NOMO-1 (cell line): ENCODE results near the gene GRHL1.

ENCODE experiments used
- DNase-seq, 2 experiments: peaks; one replicate each; lab custom pipeline; 2025; ENCODE audit not compliant: unreplicated experiment in 2 of 2; lab: John Stamatoyannopoulos, UW

GRHL1 gene

DNA sequence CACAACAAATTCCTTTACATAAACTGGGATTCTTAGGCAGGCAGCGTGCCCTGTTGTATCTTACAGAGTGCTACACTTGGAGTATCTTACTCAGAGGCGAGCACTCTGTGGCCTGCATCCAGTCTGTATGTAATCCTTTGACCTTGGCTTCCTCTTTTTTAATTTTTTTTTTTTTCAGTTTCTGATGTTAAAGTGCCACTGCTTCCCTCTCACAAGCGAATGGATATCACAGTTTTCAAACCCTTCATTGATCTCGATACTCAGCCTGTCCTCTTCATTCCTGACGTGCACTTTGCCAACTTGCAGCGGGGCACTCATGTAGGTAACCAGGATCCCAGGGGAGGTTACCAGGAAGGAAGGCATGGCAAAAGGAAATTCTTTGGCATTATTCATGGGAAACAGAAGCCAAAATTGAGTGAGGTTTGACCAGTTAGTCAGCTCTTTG, 40.4 kb downstream of the GRHL1 start:
- peak; percentile 57 to 82 for DNase-seq

- no peak for DNase-seq
These were observed 41.1 kb downstream of the GRHL1 start for GRCh38 chr2:9992427-9993187.

DNA sequence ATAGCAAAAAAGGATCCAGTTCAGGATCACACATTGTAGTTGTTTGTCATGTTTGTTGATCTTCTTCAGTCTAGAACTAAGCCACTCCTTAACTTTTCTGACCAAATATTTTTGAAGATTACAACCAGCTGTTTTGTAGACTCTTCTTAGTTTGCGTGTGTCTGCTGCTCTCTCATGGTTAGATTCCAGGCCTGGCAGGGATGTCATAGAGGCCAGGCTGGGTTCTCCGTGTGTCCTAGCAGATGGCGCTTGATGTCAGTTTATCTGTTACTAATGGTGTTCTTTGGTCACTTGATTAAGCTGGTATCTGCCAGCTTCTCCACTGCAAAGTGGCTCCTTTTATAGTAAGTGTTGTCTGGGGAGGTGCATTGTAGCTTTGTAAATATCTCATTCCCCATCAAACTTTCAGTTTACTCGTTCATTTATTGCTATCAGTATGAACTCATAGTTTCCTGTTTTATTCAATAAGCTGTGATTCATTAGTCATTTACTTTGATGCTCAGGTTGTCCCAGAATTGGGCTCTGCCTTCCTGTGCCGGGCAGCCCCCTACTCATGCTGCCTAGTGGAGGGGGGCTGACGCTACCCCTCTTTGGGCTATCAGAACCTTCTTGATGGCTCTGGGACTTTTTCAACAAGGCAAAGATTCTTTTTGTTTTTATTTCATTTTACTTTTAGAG, 42.1 kb downstream of the GRHL1 start:
- DNase-seq = no peak

- no peak for DNase-seq
These were observed 43.0 kb downstream of the GRHL1 start for GRCh38 chr2:9994462-9994861.

DNA sequence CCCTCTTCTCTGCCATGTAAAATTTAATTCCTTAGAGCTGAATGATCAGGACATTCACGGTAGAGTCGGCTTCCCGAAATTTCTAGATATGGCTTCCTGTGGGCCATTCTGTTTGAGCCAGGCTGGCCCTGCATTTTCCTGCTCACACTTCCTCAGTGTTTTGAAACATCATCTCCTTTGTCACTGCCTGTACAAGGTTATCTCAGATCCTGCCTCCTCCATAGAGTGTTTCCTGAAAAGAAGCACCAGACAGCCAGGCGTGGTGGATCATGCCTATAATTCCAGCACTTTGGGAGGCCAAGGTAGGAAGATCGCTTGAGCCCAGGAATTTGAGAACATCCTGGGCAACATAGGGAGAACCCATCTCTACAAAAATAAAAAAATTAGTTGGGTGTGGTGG, 43.6 kb downstream of the GRHL1 start:
- no peak for DNase-seq

GRCh38 chr2:9996321-9996720, 44.8 kb downstream of the GRHL1 start:
- no peak for DNase-seq

DNA sequence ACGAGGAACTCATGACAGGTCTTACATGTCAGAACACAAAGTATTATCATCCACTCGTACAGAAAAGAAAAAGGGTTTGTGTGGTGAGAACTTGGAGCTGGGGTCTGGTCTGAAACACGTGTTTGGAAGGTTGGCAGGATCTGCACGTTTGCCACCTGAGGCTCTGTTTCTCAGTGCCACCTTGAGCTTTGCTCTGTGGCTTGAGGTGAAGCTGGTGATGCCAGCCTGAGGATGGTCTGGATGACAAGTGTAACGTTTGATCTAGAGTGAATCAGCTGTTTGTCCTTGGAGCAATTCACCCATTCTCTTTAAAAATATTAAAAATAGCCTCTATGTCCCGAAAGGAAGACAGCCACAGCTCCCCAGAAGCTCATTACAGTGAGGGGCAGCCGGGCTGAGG, 46.4 kb downstream of the GRHL1 start:
- DNase-seq = no peak

DNA sequence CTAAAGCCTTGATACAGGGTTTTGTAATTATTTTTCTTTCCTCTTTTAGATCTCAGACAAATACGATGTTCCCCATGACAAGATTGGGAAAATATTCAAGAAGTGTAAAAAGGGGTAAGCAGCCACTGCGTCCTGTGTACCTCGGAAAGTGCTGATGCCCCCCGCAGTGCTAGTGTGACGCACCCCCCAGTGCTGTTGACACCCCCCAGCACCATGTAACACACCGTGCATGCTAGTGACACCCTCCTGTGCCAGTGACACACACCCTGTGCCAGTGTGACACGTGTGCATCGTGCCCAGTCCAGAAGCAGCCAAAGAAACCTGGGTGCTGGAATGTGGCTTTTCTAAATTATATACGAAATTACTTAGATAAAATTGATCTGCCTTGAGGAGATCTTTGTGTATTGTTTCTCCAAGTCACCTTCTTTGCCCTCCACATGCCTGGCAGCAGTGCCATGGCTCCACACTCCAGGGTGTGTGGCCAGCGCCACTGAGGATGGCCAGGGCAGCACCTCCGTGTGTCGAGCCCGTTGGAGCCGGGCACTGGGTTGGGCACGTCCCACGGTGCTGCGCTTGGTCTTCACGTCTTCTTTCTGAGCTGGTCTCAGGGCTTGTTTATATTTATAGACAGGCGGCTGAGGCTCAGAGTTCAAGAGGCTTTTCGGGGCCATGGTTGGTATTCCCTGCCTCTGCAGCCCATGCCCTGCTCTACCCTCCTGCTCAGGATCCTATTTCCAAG, 47.6 kb downstream of the GRHL1 start:
- DNase-seq = no peak

DNA sequence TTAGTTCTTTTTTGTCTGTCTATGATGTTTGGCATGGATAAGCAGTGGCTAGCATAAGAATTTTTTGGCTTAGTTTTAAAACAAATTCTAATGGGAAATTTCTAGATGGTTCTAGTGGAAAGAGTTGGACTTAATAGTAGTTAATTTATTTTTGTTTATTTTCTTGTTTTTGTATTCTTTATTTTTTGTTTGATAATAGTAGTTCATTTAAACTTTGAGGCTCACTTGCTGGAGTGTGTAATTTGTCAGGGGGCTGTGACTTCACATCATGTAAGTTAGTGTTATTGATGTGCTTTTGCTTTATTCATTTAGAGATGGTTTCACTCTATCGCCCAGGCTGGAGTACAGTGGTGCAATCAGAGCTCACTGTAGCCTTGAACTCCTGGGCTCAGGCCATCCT, 48.2 kb downstream of the GRHL1 start:
- DNase-seq = no peak

GRCh38 chr2:10000541-10000940, 49.0 kb downstream of the GRHL1 start:
- DNase-seq = no peak

DNA sequence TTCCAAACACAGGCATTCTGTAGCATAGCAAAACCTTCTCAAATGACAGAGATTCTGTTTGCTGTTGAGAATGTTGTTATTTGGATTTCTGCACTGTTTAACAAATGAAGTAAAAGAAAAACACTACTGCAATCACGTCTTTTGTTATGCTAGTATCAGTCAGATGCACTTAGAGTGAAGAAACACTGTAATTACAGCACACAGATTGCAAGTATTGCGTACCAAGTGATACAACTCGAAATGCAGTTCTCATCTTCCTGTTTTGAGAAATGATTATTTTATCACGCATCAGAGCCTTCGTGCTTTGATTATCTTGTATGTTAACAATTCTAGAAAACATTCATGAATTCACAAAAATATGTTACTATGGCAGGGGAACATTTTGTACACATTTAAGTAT, 50.1 kb downstream of the GRHL1 start:
- DNase-seq = peak; percentile 5 to 86

DNA sequence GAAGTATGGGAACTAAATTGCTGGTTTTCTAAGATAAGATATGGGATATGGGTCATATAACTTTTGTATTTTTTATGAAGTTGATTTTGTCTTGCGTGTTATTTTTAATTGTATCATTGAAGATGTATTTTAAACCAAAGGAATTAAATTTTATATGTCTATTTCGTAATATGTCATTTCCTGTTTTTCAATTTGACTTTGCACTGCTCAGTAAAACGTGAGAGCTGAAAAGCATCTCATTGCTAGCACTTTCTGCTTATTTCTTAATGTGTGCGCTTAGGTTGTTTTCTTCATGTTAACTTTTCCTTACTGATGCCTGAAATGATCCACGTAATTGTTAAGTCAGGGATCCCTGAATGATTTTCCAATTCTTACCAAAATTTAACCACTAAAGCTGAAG, 50.6 kb downstream of the GRHL1 start:
- DNase-seq = peak in 1 of 2 experiments; percentile 57

DNA sequence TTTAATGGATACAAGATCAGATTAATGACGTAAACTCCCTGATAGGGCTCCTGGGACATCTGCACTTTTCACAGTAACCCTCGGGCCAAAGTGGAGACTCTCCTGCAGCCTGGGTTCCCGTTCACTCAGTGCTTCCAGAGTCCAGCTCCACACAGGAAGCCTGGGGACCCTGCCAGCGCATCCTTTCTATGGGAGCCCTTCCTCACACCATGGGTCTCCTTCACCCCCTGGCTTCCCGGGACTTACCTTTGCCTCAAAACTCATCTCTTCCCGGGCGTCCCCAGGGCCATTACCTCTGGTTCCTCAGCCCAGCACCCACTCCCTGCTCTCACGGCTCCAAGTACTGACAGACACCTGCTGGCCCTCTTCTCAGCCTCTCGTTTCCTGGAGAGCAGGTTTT, 51.2 kb downstream of the GRHL1 start:
- no peak for DNase-seq

DNA sequence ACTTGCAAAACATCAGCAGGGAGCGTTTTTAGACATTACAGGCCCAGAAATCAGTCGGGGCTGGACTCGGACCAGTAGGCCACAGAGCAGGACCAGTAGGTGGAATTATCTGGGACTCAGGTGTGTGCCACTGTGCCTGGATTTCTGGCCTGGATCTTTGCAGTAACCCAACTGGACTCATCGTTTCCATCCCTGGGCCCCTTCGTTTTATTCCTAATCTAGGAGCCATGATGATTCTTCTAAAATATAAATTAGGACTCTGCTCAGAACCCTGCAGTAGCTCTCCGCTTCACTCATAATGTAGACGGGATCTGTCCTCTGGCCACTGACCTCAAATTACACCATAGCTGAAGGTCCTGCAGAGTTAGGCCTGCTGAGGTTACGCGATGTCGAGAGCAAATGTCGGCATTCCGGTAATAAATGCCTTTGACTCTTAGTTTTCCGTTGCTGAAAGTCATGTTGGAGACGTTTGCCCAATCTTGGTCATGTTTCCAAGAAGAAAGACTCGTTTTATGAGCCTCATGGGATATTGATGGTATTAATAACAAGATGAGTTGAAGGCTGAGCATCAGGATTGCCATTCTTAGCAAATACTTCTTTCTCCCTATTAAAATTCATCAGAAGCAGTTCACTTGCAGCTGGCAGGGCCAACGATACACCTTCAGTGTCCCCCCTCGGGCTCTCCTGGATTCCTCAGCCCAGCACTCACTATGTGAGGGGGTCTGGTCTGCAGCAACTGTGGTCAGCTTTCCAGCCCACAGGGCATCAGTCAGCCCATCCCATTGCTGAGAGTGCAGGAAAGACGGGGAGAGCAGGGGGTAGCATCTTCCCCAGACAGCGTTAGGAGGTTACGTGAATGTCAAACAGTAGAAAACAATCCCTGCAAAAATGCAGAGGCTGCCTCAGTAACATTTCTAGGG, 52.0 kb downstream of the GRHL1 start:
- DNase-seq = no peak

GRCh38 chr2:10004401-10004800, 52.9 kb downstream of the GRHL1 start:
- DNase-seq = no peak

DNA sequence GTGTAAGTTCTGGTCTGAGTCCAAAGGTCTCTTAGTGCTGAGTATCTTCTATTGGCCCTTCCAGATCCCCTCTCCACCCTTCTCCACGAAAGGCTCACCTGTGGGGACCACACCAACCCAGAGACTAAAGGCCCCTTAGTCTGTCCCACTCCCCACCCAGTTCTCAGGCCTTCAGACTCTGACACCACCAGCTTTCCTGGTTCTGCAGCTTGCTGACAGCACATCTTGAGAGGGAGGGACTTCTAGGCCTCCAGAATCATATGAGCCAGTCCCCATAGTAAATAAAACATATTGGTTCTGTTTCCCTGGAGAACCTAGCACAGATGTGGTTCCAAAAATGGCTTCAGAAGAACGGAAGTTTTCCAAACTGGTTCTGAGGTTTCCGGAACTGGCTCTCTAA, 53.3 kb downstream of the GRHL1 start:
- DNase-seq = no peak

DNA sequence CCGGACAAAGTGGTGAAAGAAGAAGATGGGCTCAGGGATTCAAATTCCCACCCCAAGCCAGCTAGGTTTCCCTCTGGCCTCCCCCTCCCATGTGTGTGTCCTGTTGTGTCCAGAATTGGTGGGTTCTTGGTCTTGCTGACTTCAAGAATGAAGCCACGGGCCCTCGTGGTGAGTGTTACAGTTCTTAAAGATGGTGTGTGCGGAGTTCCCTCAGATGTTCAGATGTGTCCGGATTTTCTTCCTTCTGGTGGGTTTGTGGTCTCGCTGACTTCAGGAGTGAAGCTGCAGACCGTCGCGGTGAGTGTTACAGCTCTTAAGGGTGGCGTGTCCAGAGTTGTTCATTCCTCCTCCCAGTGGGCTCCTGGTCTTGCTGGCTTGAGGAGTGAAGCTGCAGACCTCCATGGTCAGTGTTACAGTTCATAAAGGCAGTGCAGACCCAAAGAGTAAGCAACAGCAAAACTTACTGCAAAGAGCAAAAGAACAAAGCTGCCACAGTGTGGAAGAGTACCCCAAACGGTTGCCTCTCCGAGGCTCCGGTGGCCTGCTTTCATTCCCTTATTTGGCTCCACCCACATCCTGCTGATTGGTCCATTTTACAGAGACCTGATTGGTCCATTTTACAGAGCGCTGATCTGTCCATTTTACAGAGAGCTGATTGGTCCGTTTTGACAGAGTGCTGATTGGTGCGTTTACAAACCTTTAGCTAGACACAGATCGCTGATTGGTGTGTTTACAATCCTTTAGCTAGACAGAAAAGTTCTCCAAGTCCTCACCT, 54.2 kb downstream of the GRHL1 start:
- DNase-seq = no peak

DNA sequence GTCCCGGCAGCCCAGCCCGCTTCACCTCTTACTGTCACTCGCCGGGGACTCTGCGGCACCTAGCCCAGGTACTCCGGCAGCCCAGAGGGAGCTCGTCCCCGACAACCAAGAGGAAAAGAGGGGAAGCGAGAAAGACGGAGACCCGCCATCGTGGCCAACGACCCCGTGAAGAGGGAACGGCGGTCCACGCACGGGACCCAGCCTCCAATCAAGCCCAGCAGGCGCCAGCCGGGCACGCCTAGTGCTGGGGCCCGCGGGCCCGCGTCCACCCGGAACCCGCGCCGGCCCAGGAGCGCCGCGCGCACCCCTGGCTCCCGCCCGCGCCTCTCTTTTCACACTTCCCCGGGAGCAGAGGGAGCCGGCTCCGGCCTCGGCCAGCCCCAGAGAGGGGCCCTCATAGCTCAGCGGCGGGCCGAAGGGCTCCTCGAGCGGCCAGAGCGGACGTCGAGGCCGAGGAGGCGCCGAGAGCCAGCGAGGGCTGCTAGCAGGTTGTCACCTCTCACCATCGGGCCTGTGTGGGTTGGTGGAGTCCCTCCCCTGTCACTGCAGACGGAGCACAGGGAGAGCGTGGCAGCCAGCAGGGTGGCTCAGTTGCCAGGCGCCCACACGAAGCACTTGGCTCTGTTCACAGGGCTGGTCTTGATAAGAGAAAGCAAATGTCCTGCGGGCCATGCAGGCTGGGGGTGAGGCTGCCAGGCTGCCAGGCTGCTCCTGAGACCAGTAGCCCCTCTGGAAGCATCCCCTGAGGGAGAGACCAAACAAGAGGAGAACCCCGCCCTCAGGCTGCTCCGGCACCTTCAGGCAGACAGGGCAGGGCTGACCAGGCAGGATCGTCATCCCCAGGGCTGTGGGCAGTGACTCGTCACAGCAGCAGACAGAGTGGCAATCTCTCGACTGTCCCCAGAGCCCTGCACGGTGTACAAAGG, 55.0 kb downstream of the GRHL1 start:
- no peak for DNase-seq

DNA sequence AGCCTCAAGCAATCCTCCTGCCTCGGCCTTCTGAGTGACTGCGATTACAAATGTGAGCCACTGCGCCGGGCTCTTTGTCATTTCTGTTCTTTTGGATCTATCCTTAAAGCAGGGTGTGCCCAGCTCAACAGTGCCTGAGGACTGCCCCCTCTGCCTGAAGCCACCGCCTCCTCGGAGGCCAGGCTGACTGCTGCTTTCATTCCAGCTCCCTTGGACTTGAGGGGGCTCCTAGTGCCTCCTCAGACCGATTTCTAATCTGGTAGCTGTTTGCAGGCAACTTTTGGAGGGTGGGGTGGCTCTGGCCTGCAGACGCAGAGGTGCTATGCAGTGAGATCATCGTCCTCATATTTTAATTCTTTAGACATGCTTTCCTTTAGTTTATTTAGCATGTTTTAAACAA, 55.9 kb downstream of the GRHL1 start:
- no peak for DNase-seq
